WTC11 (cell line): ENCODE results near the gene XPNPEP1. TPM values are rescaled to one million over a fixed set of nuclear protein-coding genes. Genes with fewer than 3 reads are reported as not detected.

Experiments used
- ATAC-seq: fragments of 200-7000 bp; cut with Tn5 transposase; 2 replicates; pipeline ENCODE4 v1.10.0; 2021; ENCODE audit warnings: mild to moderate bottlenecking, moderate library complexity
- CTCF ChIA-PET: fragments of 300-600 bp; sonication (Branson Sonifier 250); formaldehyde crosslinking; loops from one replicate; lab custom pipeline; 2021; ENCODE audit warnings: antibody characterized with exemption; lab: Charles Lee
- POLR2A ChIA-PET: fragments of 350-600 bp; sonication (Branson Sonifier 250); formaldehyde crosslinking; loops from one replicate; lab custom pipeline; 2021; ENCODE audit warnings: antibody characterized with exemption; lab: Charles Lee
- DNase-seq: peaks from one replicate; pipeline ENCODE4 v3.0.0; 2021; ENCODE audit warnings: low spot score
- H3K27ac Mint-ChIP-seq: 2 replicates; pipeline ENCODE4 v1.8.0; 2021; ENCODE audit warnings: mixed read lengths
- H3K27me3 Mint-ChIP-seq: 2 replicates; pipeline ENCODE4 v1.8.0; 2021; ENCODE audit warnings: low read depth, mild to moderate bottlenecking, moderate library complexity, mixed read lengths
- H3K36me3 Mint-ChIP-seq: 2 replicates; pipeline ENCODE4 v1.8.0; 2021; ENCODE audit warnings: mixed read lengths
- H3K4me1 Mint-ChIP-seq: 2 replicates; pipeline ENCODE4 v1.8.0; 2022; ENCODE audit warnings: mixed read lengths
- H3K4me3 Mint-ChIP-seq: 2 replicates; pipeline ENCODE4 v1.8.0; 2021; ENCODE audit warnings: mild to moderate bottlenecking, moderate library complexity, mixed read lengths
- H3K9me3 Mint-ChIP-seq: 2 replicates; pipeline ENCODE4 v1.8.0; 2021; ENCODE audit warnings: mixed read lengths
- AR ChIP-seq: fragments of 250-450 bp; sonication (Bioruptor Pico); IDR thresholded peaks from 2 replicates; pipeline ENCODE4 v1.9.0; 2021; ENCODE audit warnings: mild to moderate bottlenecking
- ATF1 ChIP-seq: sonication (generic); formaldehyde crosslinking; IDR thresholded peaks from 2 replicates; pipeline ENCODE4 v1.8.1; 2023; ENCODE audit warnings: mild to moderate bottlenecking, moderate library complexity, missing genetic modification reagents
- CDX4 ChIP-seq: fragments of 250-450 bp; sonication (Bioruptor Pico); IDR thresholded peaks from 2 replicates; pipeline ENCODE4 v1.9.0; 2021; ENCODE audit warnings: moderate library complexity, mild to moderate bottlenecking, inconsistent platforms, borderline replicate concordance
- CREB1 ChIP-seq: sonication (generic); formaldehyde crosslinking; IDR thresholded peaks from 2 replicates; pipeline ENCODE4 v1.8.0; 2023; ENCODE audit warnings: mild to moderate bottlenecking, missing genetic modification reagents
- ETV6 ChIP-seq: sonication (generic); formaldehyde crosslinking; IDR thresholded peaks from 2 replicates; pipeline ENCODE4 v1.8.1; 2022; ENCODE audit warnings: mild to moderate bottlenecking, missing genetic modification reagents
- FOXK1 ChIP-seq: sonication (generic); formaldehyde crosslinking; IDR thresholded peaks from 2 replicates; pipeline ENCODE4 v1.8.0; 2022; ENCODE audit warnings: mild to moderate bottlenecking, moderate library complexity, missing genetic modification reagents
- FOXP4 ChIP-seq: sonication (generic); formaldehyde crosslinking; IDR thresholded peaks from 2 replicates; pipeline ENCODE4 v1.8.0; 2022; ENCODE audit warnings: mild to moderate bottlenecking, missing genetic modification reagents
- HMGA2 ChIP-seq: fragments of 250-450 bp; sonication (Bioruptor Pico); IDR thresholded peaks from 2 replicates; pipeline ENCODE4 v1.4.0; 2021; ENCODE audit warnings: mild to moderate bottlenecking, moderate library complexity
- JUN ChIP-seq: sonication (generic); formaldehyde crosslinking; IDR thresholded peaks from 2 replicates; pipeline ENCODE4 v1.8.0; 2023; ENCODE audit warnings: mild to moderate bottlenecking, missing genetic modification reagents
- MAX ChIP-seq: sonication (generic); formaldehyde crosslinking; IDR thresholded peaks from 2 replicates; pipeline ENCODE4 v1.8.0; 2022; ENCODE audit warnings: mild to moderate bottlenecking, missing genetic modification reagents
- MLX ChIP-seq: sonication (generic); formaldehyde crosslinking; IDR thresholded peaks from 2 replicates; pipeline ENCODE4 v1.8.1; 2023; ENCODE audit warnings: mild to moderate bottlenecking, missing genetic modification reagents, moderate library complexity
- NFE2L1 ChIP-seq: sonication (generic); formaldehyde crosslinking; IDR thresholded peaks from 2 replicates; pipeline ENCODE4 v1.8.1; 2023; ENCODE audit warnings: missing genetic modification reagents
- NFYB ChIP-seq: sonication (generic); formaldehyde crosslinking; conservative IDR thresholded peaks from 2 replicates; pipeline ENCODE4 v1.8.0; 2022; ENCODE audit warnings: low read depth, missing genetic modification reagents
- NR3C1 ChIP-seq: sonication (generic); formaldehyde crosslinking; conservative IDR thresholded peaks from 2 replicates; pipeline ENCODE4 v1.8.1; 2023; ENCODE audit warnings: low read depth, mild to moderate bottlenecking, missing genetic modification reagents
- OVOL2 ChIP-seq: fragments of 250-450 bp; sonication (Bioruptor Pico); IDR thresholded peaks from 2 replicates; pipeline ENCODE4 v1.9.0; 2021; ENCODE audit warnings: mild to moderate bottlenecking, borderline replicate concordance
- PREB ChIP-seq: sonication (generic); formaldehyde crosslinking; IDR thresholded peaks from 2 replicates; pipeline ENCODE4 v1.8.1; 2022; ENCODE audit warnings: mild to moderate bottlenecking, missing genetic modification reagents, moderate library complexity, borderline replicate concordance
- PRRX2 ChIP-seq: fragments of 250-450 bp; sonication (Bioruptor Pico); IDR thresholded peaks from 2 replicates; pipeline ENCODE4 v1.8.0; 2021; ENCODE audit warnings: mild to moderate bottlenecking
- TCF7 ChIP-seq: sonication (generic); formaldehyde crosslinking; IDR thresholded peaks from 2 replicates; pipeline ENCODE4 v1.8.0; 2022; ENCODE audit warnings: mild to moderate bottlenecking, low read depth, missing genetic modification reagents, moderate library complexity
- USF2 ChIP-seq: sonication (generic); formaldehyde crosslinking; IDR thresholded peaks from 2 replicates; pipeline ENCODE4 v1.8.1; 2023; ENCODE audit warnings: mild to moderate bottlenecking, missing genetic modification reagents, moderate library complexity
- ZBTB43 ChIP-seq: sonication (generic); formaldehyde crosslinking; IDR thresholded peaks from 2 replicates; pipeline ENCODE4 v1.8.1; 2023; ENCODE audit warnings: mild to moderate bottlenecking, missing genetic modification reagents
- ZNF317 ChIP-seq: sonication (generic); formaldehyde crosslinking; IDR thresholded peaks from 2 replicates; pipeline ENCODE4 v1.8.1; 2023; ENCODE audit warnings: low read depth, mild to moderate bottlenecking, moderate library complexity, missing genetic modification reagents, borderline replicate concordance
- ZNF512 ChIP-seq: sonication (generic); formaldehyde crosslinking; IDR thresholded peaks from 2 replicates; pipeline ENCODE4 v1.8.1; 2022; ENCODE audit warnings: missing genetic modification reagents, borderline replicate concordance
- total RNA-seq: library from RNA; stranded (reverse); gene quantifications from 3 replicates; pipeline ENCODE4 v1.2.3, GENCODE V29; 2021

The XPNPEP1 gene
- total RNA-seq, 1 experiment from 2014 or later: 59.3 TPM

- CTCF ChIA-PET: interaction anchor here (0.6 kb wide), 1 partner anchor 415 kb away, joined by 4 read pairs; the partner anchor contains the start of gene SMNDC1
Measured at GRCh38 chr10:109889867-109890266, 33.4 kb downstream of the XPNPEP1 start.

GRCh38 chr10:109887776-109888175 lies 35.5 kb downstream of the XPNPEP1 start:
- POLR2A ChIA-PET: no interaction called here
- TF ChIP-seq FOXP4 (CRISPR knock-in tag): no peak
- no peak for TF ChIP-seq ATF1 (CRISPR knock-in tag)
- no peak for TF ChIP-seq USF2 (CRISPR knock-in tag)
- no peak for TF ChIP-seq HMGA2 (CRISPR knock-in tag)
- no peak for TF ChIP-seq NFYB
- TF ChIP-seq JUN (CRISPR knock-in tag): no peak
- TF ChIP-seq ZNF317 (CRISPR knock-in tag): no peak
- TF ChIP-seq MAX: no peak
- TF ChIP-seq ZBTB43 (CRISPR knock-in tag): no peak
- no peak for TF ChIP-seq OVOL2
- TF ChIP-seq FOXK1: no peak
- no peak for TF ChIP-seq PRRX2 (CRISPR knock-in tag)
- TF ChIP-seq MLX (CRISPR knock-in tag): no peak
- H3K4me1 Mint-ChIP-seq: peaks cover 22% of the 10 kb centered on the region
- CTCF ChIA-PET: no interaction called here
- H3K27me3 Mint-ChIP-seq: no peaks in the 10 kb centered on the region; the same call in 1 of the 2 replicates
- no peak overlapping the region for H3K27ac Mint-ChIP-seq
- H3K4me3 Mint-ChIP-seq: no peak overlapping the region
- peaks cover 52% of the 10 kb centered on the region for H3K36me3 Mint-ChIP-seq
- DNase-seq (no peak), ATAC-seq (no peak)
- H3K9me3 Mint-ChIP-seq: no peaks in the 10 kb centered on the region

More at GRCh38 chr10:109889867-109890266, 33.4 kb downstream of the XPNPEP1 start:
- no peak overlapping the region for H3K4me3 Mint-ChIP-seq
- no peaks in the 10 kb centered on the region for H3K9me3 Mint-ChIP-seq
- DNase-seq (no peak), ATAC-seq (no peak)
- POLR2A ChIA-PET: interaction anchor here (0.5 to 0.6 kb wide), 2 partner anchors 121 to 321 kb away, joined by 3 read pairs; no protein-coding TSS in a partner anchor
- peaks cover 41% of the 10 kb centered on the region for H3K36me3 Mint-ChIP-seq
- H3K27ac Mint-ChIP-seq: no peak overlapping the region
- TF ChIP-seq PREB (CRISPR knock-in tag) (no peak), TCF7 (CRISPR knock-in tag) (no peak)
- peaks cover 28% of the 10 kb centered on the region for H3K4me1 Mint-ChIP-seq
- no peaks in the 10 kb centered on the region; the same call in 1 of the 2 replicates for H3K27me3 Mint-ChIP-seq

GRCh38 chr10:109887243-109887642 lies 36.1 kb downstream of the XPNPEP1 start:
- no peak for DNase-seq
- peaks cover 18% of the 10 kb centered on the region for H3K4me1 Mint-ChIP-seq
- TF ChIP-seq ETV6 (CRISPR knock-in tag) (no peak), CREB1 (CRISPR knock-in tag) (no peak), AR (CRISPR knock-in tag) (no peak), NFE2L1 (CRISPR knock-in tag) (no peak), ZNF512 (no peak), CDX4 (CRISPR knock-in tag) (no peak), NR3C1 (CRISPR knock-in tag) (no peak)

More at GRCh38 chr10:109887243-109887642, 36.1 kb downstream of the XPNPEP1 start:
- Mint-ChIP-seq H3K4me3 (no peak overlapping the region), H3K9me3 (no peaks in the 10 kb centered on the region), H3K36me3 (peaks cover 55% of the 10 kb centered on the region), H3K27ac (no peak overlapping the region), H3K27me3 (no peaks in the 10 kb centered on the region; the same call in 1 of the 2 replicates)
- ChIA-PET CTCF (no interaction called here), POLR2A (no interaction called here)
- no peak for ATAC-seq
